Adrenal gland (tissue), 5 donors: ENCODE results near the gene BMPR1B.

Experiments used
- CTCF ChIP-seq, 6 experiments: fragments of 450-650 bp in 4 of 6; fragments of 200-600 bp in 2 of 6; sonication (generic) in 1 of 6; IDR thresholded peaks; 1 replicate in 5 of 6; 2 replicates in 1 of 6; pipeline versions ENCODE4 v1.5.1 to v1.8.0; 2016 to 2021; ENCODE audit warnings: antibody characterized with exemption in 6 of 6, mild to moderate bottlenecking in 2 of 6, moderate library complexity in 1 of 6
- POLR2A ChIP-seq, 2 donors: fragments of 450-650 bp; IDR thresholded peaks; one replicate each; pipeline ENCODE4 v1.6.1; 2017; ENCODE audit warnings: antibody characterized with exemption in 2 of 2, mild to moderate bottlenecking in 2 of 2, moderate library complexity in 1 of 2
- donor health status: DM: no; HTN: no; CAD: no.

GRCh38 chr4:94936854-94937253, 179.1 kb downstream of the BMPR1B start:
- TF ChIP-seq CTCF (IDR thresholded peaks at IDR 0.05), result no peak
- no peak for TF ChIP-seq POLR2A (IDR thresholded peaks at IDR 0.05)
